Activated T-helper 17 cell treated with anti-CD3 and anti-CD28 coated beads, Interleukin-2, amount 50 U/mL, for 72 hours (primary cell): ENCODE data around the gene CCDC63. TPM values are rescaled to one million over a fixed set of nuclear protein-coding genes. Genes with fewer than 3 reads are reported as not detected.

ENCODE experiments used
- ATAC-seq: fragments of 150-1000 bp; cut with Tn5 transposase; replicated peaks from 2 replicates; pipeline ENCODE4 v1.10.0; 2021; ENCODE audit warnings: mild to moderate bottlenecking, moderate library complexity
- H3K27ac Mint-ChIP-seq: one replicate; pipeline ENCODE4 v1.8.0; 2022; ENCODE audit warnings: mixed read lengths
- H3K27me3 Mint-ChIP-seq: one replicate; pipeline ENCODE4 v1.8.0; 2022; ENCODE audit warnings: mixed read lengths
- H3K36me3 Mint-ChIP-seq: one replicate; pipeline ENCODE4 v1.8.0; 2022; ENCODE audit warnings: low read depth, mild to moderate bottlenecking, mixed read lengths
- H3K4me1 Mint-ChIP-seq: one replicate; pipeline ENCODE4 v1.8.0; 2022; ENCODE audit warnings: mixed read lengths
- H3K4me3 Mint-ChIP-seq: one replicate; pipeline ENCODE4 v1.8.0; 2022; ENCODE audit warnings: mild to moderate bottlenecking, mixed read lengths
- H3K9me3 Mint-ChIP-seq: one replicate; pipeline ENCODE4 v1.8.0; 2022; ENCODE audit warnings: mixed read lengths
- total RNA-seq, 2 donors: library from RNA; stranded (reverse); gene quantifications; one replicate each; pipeline ENCODE4 v1.2.3, GENCODE V29; 2022

The CCDC63 gene
- total RNA-seq, 2 donors from 2014 or later, result not detected

DNA sequence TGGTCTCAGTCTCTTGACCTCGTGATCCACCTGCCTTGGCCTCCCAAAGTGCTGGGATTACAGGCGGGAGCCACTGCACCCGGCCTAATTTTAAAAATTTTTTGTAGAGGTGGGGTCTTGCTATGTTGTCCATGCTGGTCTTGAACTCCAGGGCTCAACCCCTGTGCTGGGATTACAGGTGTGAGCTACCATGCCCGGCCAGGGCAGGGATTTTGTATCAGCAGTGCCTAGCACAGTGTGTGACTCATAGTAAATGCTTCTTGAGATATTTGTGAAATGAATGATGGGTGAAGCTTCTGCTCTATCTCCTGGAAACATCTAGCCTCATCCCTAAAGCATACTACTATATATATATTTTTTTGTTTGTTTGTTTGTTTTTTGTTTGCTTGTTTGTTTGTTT lies 36.5 kb downstream of the CCDC63 start:
- ATAC-seq, result no peak

DNA sequence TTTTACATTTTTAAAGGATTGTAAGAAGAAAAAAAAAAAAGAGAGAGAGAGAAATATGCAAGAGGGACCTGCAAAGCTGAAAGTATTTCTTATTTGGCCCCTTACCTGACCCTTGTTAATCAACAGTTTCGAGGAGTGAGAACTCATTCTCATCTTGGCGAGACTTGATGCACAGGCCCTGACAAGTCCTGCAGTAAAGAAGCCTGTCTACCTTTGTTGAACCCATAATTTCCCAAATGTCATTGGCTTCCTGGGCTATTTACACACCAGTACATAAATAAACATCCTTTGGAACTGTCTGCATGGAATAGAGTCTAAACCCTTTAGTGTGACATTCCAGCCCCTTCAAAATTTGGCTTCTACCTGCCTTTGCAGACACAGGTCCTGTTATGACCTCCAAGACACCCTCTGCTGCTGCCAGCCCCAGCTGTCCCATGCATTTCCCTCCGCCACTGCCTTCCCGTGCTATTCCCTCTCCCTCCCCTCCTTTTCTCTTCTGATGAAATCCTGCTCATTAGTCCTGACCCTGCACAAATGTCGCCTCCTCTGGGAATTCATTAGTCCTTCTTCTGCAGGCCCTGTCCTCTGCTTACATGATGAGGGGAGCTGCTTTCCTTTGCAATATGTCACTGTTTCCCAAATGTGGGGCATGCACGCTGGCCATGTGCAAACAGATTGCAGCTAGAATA lies 38.5 kb downstream of the CCDC63 start:
- no peak overlapping the region for H3K4me3 Mint-ChIP-seq
- no peaks in the 10 kb centered on the region for H3K27me3 Mint-ChIP-seq
- ATAC-seq, result no peak
- H3K9me3 Mint-ChIP-seq, result no peaks in the 10 kb centered on the region
- no peak overlapping the region for H3K27ac Mint-ChIP-seq
- H3K4me1 Mint-ChIP-seq, result no peaks in the 10 kb centered on the region
- no peaks in the 10 kb centered on the region for H3K36me3 Mint-ChIP-seq

More for the DNA sequence above, 36.5 kb downstream of the CCDC63 start:
- Mint-ChIP-seq H3K27ac (no peak overlapping the region), H3K36me3 (no peaks in the 10 kb centered on the region), H3K4me3 (no peak overlapping the region), H3K9me3 (no peaks in the 10 kb centered on the region), H3K4me1 (no peaks in the 10 kb centered on the region), H3K27me3 (peaks cover 4% of the 10 kb centered on the region)

DNA sequence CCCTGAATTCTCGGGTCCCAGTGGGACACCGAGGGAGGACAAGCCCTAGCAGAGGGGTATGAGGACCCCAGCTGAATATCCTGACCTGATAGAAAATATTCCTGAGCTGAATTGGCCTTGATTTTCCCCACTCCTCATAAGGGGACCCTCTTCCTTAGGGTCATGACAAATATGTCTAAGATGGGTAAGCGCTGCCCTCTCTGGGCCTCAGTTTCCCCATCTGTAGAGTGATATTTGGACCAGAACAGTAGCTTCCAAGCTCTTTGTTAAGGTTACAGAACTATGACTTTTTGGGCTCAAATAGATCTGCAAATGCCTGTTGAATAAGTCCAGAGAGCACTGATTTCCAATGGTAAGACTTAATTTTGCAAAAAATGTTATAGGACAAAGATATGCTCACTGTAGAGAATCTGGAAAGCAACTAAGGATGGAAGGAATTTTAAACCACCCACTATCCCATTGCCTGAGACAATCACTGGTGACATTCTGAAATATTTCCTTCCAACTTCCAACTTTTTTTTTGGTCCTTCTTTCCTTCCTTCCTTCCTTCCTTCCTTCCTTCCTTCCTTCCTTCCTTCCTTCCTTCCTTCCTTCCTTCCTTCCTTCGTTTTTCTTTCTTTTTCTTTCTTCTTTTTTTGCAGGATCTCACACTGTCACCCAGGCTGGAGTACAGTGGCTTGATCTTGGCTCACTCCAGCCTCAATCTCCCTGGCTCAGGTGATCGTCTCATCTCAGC lies 41.6 kb downstream of the CCDC63 start:
- Mint-ChIP-seq H3K4me1 (no peaks in the 10 kb centered on the region), H3K27me3 (peaks cover 3% of the 10 kb centered on the region), H3K27ac (peak overlapping the region; percentile 73), H3K4me3 (peak overlapping the region; percentile 77), H3K36me3 (no peaks in the 10 kb centered on the region), H3K9me3 (no peaks in the 10 kb centered on the region)
- ATAC-seq, result no peak

DNA sequence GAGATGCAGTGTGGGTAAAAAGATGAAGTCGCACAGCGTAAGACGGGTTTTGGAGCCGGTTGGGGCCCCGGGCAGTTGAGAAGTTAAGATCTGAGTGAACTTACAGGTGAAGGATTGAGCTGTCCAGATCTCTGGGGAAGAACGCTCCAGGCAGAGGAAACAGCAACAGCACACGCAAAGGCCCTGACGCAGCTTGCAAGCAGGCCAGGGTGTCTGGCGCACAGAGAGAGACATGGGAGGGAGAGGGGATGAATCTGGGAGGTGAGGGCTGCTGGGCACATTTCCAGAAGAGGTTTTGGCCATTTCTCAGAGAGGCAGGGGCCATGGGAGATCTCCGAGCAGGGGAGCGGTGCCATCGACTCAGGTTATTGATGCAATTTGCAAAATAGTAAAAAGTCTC lies 42.6 kb downstream of the CCDC63 start:
- H3K27me3 Mint-ChIP-seq, result peaks cover 9% of the 10 kb centered on the region
- no peaks in the 10 kb centered on the region for H3K9me3 Mint-ChIP-seq
- H3K4me1 Mint-ChIP-seq, result peaks cover 3% of the 10 kb centered on the region
- no peak overlapping the region for H3K27ac Mint-ChIP-seq
- H3K36me3 Mint-ChIP-seq, result no peaks in the 10 kb centered on the region
- H3K4me3 Mint-ChIP-seq, result no peak overlapping the region
- no peak for ATAC-seq

DNA sequence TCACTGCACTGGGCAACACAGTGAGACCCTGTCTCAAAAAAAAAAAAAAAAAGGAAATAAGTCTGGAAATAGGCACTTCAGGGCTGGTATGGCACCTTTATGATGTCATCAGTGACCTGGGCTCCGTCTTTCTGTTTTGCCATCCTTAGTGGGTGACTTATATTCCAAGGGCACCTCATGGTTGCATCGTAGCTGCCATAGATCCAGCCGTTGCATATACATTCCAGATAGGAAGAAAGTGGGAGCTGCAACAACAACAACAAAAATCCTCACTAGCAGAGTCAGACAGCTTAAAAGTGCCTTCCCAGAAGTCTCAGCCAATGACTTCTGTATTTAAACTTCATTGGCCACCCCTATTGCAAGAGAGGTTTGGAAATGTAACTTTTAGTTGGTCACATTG lies 47.2 kb downstream of the CCDC63 start:
- Mint-ChIP-seq H3K27me3 (peaks cover 14% of the 10 kb centered on the region), H3K27ac (no peak overlapping the region), H3K4me1 (peaks cover 6% of the 10 kb centered on the region), H3K4me3 (no peak overlapping the region), H3K9me3 (no peaks in the 10 kb centered on the region), H3K36me3 (no peaks in the 10 kb centered on the region)
- peak; percentile 12 for ATAC-seq

DNA sequence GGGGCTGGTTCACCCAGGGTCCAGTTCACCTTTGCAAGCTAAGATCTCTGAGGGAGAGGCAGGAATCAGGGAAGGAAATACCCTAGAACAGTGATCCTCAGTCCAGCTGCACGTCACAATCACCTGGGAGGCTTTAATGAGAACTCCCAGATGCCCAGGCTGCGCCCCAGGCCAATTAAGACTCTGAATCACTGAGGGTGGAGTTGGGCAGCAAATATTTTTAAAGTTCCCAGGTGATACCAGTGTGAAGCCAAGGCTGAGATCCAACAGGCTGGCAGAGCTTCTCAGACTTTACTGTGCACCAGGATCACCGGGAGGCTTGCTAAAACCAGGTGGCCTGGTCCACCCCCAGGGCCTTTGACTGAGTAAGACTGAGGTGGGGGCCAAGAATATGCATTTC lies 49.8 kb downstream of the CCDC63 start:
- H3K27me3 Mint-ChIP-seq, result peaks cover 14% of the 10 kb centered on the region
- ATAC-seq, result no peak

DNA sequence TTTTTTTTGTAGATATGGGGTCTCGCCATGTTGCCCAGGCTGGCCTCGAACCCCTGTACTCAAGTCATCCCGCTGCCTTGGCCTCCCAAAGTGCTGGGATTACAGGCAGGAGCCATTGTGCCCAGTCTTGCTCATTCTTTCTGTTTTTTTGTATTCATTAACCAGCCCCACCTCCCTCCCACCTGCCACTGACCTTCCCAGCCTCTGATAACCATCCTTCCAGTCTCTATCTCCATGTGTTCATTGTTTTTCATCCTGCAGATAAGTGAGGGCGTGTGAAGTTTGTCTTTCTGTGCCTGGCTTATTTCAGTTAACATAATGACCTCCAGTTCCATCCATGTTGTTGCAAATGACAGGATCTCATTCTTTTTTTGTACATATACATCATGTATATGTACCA lies 54.6 kb downstream of the CCDC63 start:
- Mint-ChIP-seq H3K27me3 (peaks cover 3% of the 10 kb centered on the region), H3K9me3 (no peaks in the 10 kb centered on the region), H3K4me1 (no peaks in the 10 kb centered on the region), H3K4me3 (no peak overlapping the region), H3K36me3 (no peaks in the 10 kb centered on the region), H3K27ac (no peak overlapping the region)
- ATAC-seq, result no peak

More for the DNA sequence above, 49.8 kb downstream of the CCDC63 start:
- Mint-ChIP-seq H3K9me3 (no peaks in the 10 kb centered on the region), H3K4me1 (peaks cover 6% of the 10 kb centered on the region), H3K4me3 (no peak overlapping the region), H3K27ac (no peak overlapping the region), H3K36me3 (no peaks in the 10 kb centered on the region)

DNA sequence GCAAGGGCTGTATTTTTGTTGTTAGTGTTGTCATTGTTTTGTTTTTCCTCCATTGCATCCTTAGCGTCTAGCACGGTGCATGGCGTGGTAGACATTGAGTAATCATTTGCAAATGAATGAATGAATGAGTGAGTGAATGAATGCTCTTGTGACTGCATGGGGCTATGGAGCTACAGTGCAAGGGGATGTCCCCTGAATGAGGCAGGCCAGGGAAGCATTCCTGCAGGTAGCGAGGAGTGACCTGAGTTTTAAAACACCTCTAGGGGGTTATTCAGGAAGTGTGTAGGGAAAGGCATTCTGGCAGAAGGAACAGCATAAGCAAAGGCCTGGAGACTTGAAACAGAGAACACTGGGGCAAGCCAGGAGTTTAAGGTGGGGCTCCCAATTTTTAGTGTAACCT lies 56.7 kb downstream of the CCDC63 start:
- H3K4me3 Mint-ChIP-seq, result no peak overlapping the region
- no peaks in the 10 kb centered on the region for H3K9me3 Mint-ChIP-seq
- H3K36me3 Mint-ChIP-seq, result no peaks in the 10 kb centered on the region
- no peak for ATAC-seq
- no peak overlapping the region for H3K27ac Mint-ChIP-seq
- peaks cover 3% of the 10 kb centered on the region for H3K27me3 Mint-ChIP-seq
- no peaks in the 10 kb centered on the region for H3K4me1 Mint-ChIP-seq

DNA sequence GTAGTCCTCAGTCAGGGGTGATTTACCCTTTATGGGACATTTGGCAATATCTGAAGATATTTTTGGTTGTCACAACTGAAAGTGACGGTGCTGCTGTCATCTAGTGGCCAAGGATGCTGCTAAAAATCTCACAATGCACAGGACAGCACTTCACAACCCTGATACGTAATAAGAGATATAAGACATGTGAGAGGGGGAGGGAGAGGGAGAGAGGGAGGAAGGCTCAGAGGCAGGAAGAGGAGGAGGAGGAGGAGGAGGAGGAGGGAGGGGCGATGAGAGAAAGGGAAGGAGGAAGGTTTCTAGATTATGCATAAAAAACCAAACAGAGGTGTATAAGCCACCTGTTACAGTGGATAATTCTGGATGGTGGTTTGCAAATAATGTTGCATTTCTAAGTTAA lies 59.3 kb downstream of the CCDC63 start:
- Mint-ChIP-seq H3K27me3 (peaks cover 3% of the 10 kb centered on the region), H3K9me3 (no peaks in the 10 kb centered on the region), H3K4me3 (no peak overlapping the region), H3K27ac (no peak overlapping the region), H3K4me1 (no peaks in the 10 kb centered on the region), H3K36me3 (no peaks in the 10 kb centered on the region)
- ATAC-seq, result peak; percentile 46

DNA sequence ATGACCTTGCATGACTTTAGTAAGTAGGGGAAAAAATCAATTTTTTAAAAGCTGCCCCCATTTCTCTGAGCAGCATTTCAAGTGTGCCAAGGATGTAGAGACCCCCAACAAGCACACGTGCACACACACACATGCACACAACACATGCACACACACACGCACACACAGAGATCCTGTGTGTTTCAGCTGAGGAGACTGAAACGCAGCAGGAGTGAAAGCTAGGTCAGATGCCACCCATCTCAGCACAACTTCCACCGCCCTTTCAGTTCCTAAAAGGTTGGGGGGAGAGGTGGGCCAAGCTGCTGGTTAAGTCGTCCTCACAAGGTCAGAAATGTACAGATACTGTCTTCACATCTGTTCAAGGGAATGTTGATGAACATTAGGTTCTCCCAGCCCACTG lies 59.7 kb downstream of the CCDC63 start:
- Mint-ChIP-seq H3K4me3 (no peak overlapping the region), H3K27ac (no peak overlapping the region), H3K27me3 (peaks cover 3% of the 10 kb centered on the region), H3K36me3 (no peaks in the 10 kb centered on the region), H3K9me3 (no peaks in the 10 kb centered on the region), H3K4me1 (no peaks in the 10 kb centered on the region)
- no peak for ATAC-seq

DNA sequence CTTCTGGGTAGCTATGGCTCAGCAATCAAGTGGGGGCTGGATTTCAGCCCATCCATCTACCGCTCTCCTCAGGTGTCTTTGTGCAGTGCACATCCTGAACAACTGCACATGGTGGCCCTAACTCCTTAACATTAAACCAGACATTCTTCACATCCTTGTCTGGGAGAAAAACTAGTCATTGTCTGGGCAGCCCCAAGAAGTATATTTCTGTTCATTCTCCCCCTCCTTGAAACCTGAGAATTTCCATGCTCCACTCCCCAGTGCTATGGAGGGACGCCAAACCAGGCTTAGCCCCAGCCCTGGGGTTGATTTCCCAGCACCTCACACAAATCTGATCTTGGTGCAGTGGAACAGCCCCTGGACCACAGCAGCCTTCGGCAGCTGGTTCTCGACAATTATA lies 60.2 kb downstream of the CCDC63 start:
- no peak overlapping the region for H3K27ac Mint-ChIP-seq
- H3K4me3 Mint-ChIP-seq, result no peak overlapping the region
- H3K27me3 Mint-ChIP-seq, result peaks cover 3% of the 10 kb centered on the region
- H3K9me3 Mint-ChIP-seq, result no peaks in the 10 kb centered on the region
- no peak for ATAC-seq
- no peaks in the 10 kb centered on the region for H3K4me1 Mint-ChIP-seq
- H3K36me3 Mint-ChIP-seq, result no peaks in the 10 kb centered on the region

DNA sequence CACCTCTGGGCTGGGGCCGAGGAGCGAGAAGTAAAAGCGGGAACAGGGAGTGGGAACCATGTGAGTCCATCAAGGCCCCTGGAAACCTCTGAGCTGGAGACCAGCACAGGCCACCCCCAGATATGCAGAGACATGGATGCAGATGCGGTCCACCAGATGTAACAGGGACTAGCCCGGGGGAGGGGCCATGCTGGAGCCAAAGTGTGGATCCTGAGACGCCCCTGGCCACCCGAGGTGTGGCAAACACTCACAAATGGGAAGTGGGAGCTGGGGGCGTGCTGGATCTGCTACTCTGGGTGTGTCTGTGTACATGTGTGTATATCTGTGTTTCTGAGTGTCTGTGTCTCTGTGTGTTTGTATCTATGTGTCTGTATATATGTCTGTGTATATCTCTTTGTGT lies 60.8 kb downstream of the CCDC63 start:
- peaks cover 3% of the 10 kb centered on the region for H3K27me3 Mint-ChIP-seq
- no peak overlapping the region for H3K27ac Mint-ChIP-seq
- ATAC-seq, result no peak
- no peaks in the 10 kb centered on the region for H3K4me1 Mint-ChIP-seq
- H3K36me3 Mint-ChIP-seq, result no peaks in the 10 kb centered on the region
- no peaks in the 10 kb centered on the region for H3K9me3 Mint-ChIP-seq
- no peak overlapping the region for H3K4me3 Mint-ChIP-seq

DNA sequence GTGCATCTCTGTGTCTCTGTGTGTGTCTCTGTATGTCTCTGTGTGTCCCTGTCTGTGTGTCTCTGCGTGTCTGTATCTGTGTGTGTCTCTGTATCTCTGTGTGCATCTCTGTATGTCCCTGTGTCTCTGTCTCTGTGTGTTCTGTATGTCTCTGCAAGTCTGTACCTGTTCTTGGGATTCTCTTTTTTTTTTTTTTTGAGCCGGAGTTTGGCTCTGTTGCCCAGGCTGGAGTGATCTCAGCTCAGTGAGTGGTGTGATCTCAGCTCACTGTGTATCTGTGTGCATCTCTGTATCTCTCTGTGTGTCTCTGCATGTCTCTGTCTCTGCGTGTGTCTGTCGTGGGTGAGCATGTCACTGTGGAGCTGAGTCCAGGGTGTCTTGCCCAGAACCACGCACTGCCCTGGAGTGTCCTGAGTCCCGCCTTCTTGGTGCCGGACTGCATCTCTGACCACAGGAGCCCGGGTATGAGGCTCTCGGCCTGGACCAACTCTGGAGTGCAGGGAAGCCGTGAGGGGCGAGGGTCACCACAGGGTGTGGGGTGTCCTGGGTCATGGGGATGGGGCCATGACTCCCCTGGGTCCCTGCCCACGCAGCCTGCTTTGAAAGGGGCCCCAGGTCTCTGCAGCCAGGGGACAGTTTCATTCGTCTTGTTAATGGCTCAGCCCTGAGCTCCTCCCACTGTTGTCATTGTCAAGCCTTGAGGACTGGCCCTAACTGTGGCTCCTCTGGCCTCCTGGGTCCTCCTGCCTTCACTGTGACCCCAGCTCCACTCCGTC lies 61.8 kb downstream of the CCDC63 start:
- Mint-ChIP-seq H3K9me3 (no peaks in the 10 kb centered on the region), H3K4me3 (no peak overlapping the region), H3K27me3 (peaks cover 3% of the 10 kb centered on the region), H3K4me1 (no peaks in the 10 kb centered on the region), H3K36me3 (no peaks in the 10 kb centered on the region), H3K27ac (no peak overlapping the region)
- no peak for ATAC-seq

DNA sequence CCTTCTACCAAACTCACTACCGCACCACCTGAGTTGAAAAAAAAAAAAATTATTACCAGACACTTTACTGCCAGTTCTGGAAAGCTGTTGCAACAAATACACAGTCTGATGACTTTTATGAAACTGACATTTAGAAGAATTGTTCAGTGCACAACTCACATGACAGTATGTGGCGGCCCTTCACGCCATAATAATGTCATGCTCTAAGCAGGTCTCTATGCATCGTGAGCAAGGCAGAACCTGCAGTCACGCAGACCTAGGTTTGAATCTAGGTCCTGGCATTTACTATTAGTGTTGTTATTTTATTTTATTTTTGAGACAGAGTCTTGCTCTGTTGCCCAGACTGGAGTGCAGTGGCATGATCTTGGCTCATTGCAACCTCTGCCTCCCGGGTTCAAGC lies 65.5 kb downstream of the CCDC63 start:
- ATAC-seq, result no peak
- Mint-ChIP-seq H3K9me3 (no peaks in the 10 kb centered on the region), H3K27ac (no peak overlapping the region), H3K36me3 (no peaks in the 10 kb centered on the region), H3K4me3 (no peak overlapping the region), H3K4me1 (no peaks in the 10 kb centered on the region), H3K27me3 (peaks cover 4% of the 10 kb centered on the region)
